Fibroblast of skin of left quadriceps (primary cell): ENCODE data around the gene CELA1.
"Not testable (repeated sequence)": the region's sequence is repeated elsewhere in the genome, so short reads cannot be mapped to it uniquely, and the experiment has no call there.

ENCODE experiments used
- DNase-seq, 2 experiments: peaks; one replicate each; pipeline ENCODE4 v3.0.0-alpha.2; 2013; ENCODE audit warnings: low read depth in 2 of 2

CELA1 gene

GRCh38 chr12:51343201-51343600 is 3.3 kb downstream of the CELA1 start:
- no peak for DNase-seq

DNA sequence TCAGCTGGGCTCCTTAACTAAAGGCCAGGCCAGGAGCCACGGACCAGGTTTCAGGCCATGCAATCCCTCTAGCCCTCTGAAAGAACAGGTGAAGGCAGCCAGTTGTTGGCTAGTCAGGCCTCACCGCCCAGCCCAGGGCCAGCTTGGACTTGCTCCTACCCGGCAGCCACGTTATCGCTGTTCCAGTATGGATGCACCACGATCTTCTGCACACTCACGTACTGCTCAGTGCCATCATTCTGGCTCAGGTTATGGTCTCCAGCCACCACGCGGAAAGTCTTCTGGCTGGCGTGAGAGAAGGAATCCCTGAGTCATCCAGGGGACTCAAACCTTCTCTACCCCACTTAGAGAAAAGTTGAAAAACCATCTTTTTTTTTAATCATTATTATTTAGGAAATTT is 4.1 kb downstream of the CELA1 start:
- DNase-seq, result no peak

DNA sequence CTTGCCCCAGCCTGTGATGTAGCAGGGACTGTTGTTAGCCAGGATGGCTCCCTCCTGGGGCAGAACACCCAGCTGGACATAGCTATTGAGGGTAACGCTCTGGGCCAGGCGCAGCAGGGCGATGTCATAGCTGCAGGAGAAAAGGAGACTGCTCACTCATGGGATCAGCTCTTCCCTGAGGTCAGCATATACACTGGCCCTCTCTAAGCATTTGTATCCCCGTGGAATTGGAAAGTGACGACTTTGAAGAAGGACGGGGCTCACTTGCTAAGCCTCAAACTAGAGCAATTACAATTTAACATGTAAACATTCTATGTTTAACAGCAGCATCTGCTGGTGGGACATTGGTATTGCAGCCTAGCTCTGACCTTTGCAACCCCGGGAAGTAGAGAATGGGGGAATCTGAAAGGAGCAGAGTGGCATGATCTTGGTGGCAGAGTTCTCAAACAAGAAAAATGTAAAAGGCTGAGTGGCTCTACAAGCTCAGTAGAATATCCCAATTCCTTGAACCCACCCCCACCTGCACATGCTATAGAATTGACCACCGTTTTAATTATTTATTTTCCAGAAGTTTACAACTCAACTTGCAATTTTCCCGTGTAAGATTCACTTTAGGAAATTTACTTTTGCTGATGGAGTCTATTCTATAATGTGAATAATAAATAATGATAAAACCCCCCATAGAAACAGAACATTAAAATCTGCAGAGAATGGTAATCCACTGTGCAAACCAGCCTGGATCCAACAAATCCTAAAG is 5.0 kb downstream of the CELA1 start:
- peak; percentile 39 to 43 for DNase-seq

DNA sequence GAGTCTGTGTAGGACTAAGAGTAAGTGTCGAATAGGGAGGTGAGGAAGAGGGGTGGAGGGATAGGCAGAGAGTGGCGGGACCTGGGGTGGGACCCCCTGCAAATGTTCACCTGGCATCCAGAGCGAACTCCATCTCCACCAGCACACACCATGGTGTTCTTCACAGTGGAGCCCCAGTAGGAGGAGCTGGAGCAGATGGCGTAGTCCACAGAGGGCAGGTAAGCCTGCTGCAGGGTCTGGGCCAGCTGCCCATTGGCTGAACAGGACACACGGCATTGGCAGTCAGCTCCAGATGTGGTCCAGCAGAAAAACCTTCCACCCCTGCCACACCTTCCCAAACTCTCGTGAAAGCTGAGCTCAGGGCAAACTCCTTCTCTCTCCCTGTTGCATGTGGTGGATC is 6.7 kb downstream of the CELA1 start:
- no peak for DNase-seq

- DNase-seq, result not testable (repeated sequence)
These were observed 9.1 kb downstream of the CELA1 start for GRCh38 chr12:51337336-51337735.

DNA sequence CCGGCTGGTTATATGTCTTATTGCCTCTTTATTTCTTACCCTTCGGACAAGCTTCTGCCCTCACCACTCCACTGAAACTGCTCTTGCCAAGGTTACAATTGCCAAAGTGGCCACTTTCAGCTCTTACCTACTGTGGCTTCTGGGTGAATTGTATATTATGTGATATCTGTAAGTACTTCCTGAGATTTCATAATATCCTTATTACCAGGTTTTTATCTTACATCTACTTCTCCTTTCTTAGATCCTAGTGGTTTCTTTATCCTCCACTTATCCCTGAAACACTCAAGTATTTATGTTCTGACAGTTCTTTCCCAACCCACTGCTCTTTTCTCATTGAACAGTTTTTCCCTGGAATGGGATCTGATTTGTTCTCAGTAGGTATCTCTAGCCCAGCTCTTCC is 10.5 kb downstream of the CELA1 start:
- no peak for DNase-seq

DNA sequence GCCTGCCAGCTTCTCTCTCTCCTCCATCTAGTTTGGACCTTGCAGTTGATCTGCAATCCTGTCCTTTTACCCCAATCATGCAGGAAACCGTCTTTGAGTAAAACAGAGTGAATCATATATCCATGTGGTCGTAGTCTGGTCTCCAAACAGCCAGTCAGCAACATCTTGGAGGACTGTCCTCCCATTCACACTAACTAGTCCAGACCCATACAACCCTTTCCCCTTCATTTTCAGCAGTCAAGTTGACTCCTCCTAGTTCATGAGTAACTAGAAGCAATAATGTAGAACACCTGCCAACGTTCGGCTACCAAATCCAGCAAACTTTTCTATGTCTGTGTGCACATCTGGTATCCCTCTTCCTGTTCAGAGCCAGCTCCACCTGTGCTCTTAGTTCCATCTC is 11.7 kb downstream of the CELA1 start:
- DNase-seq, result no peak

DNA sequence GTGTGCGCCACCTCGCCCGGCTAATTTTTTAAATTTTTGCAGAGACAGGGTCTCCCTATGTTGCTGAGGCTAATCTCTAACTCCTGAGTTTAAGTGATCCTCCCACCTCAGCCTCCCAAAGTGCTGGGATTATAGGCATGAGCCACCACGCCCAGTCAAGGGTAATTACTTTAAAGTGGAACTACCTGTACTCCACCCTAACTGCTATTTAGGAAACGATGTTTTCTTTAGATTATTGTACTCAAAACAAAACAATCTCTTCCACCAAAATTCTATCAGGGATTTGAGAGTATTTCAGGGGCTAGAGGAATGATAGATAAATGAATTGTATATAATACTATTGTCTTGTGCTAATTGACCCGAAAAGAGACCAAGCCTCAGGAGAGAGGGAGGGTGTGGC is 12.9 kb downstream of the CELA1 start:
- no peak for DNase-seq

DNA sequence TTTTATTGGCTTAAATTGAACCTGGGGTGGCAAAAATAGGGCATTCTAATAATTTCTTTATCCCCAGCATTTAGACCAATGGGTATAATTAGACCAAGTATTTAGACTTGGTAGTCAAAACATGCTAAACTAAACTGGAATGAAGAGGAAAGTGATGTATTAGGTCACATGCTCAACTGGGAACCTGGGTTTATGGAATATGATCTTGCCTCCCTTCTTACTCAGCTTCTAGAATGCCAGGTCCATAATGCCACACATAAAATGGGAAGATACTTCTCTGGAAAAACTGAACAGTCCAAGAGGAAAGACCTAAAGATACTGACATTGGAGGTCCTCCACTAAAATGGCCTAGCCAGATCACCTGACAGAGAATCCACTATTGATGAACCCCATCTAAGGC is 16.3 kb downstream of the CELA1 start:
- DNase-seq, result no peak

DNA sequence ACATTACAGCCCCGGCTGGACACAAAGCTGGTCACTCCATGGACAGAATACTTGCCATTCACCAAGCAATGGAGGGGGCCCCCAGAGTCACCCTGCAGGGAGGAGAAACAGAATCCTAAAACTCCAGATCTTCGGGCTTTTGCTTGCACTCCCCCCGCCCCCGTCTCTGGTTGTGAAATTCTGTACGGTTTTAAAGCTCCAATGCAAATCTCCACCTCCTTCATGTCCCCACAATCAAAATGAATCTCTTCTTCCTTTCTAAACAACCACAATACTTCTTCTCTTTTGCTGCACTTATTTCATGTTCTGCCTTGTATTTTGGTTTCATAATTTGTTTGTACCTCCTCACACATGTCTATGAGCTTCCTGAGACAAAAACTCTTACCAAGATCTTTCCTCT is 16.7 kb downstream of the CELA1 start:
- no peak for DNase-seq

- no peak for DNase-seq
These were observed 17.9 kb downstream of the CELA1 start for GRCh38 chr12:51328587-51328986.

GRCh38 chr12:51326698-51327439 is 19.6 kb downstream of the CELA1 start:
- peak; percentile 37 to 43 for DNase-seq

DNA sequence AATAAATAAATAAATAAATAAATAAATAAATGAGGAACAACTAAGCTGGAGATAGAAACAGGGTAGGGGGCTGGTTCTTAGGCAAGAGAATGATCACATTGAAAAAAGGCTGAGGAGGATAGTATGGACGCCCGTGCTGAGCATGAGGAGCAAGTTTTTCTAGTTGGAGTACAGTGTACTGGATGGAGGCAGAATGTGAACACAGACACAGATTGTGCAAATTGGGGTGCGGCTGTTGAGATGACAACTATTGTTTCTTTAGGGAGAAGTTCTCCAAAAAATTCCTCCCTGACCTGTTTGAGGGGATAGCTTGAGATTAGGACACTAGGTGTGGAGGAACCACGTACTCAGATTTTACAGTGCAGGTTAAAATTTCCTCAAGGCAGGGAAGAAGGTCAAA is 21.5 kb downstream of the CELA1 start:
- DNase-seq, result no peak

GRCh38 chr12:51323966-51324895 is 22.2 kb downstream of the CELA1 start, which contains the start of gene BIN2:
BIN2 (minus strand) TSS chr12:51324174; CDS start chr12:51324102, 72 bp downstream.
- no peak for DNase-seq

- no peak for DNase-seq
These were observed 23.0 kb downstream of the CELA1 start for GRCh38 chr12:51323317-51323960.

GRCh38 chr12:51322452-51322851 is 24.0 kb downstream of the CELA1 start:
- DNase-seq, result no peak

- DNase-seq, result no peak
These were observed 24.6 kb downstream of the CELA1 start for GRCh38 chr12:51321882-51322281.

- DNase-seq, result peak; percentile 62 to 73
These were observed 25.7 kb downstream of the CELA1 start for GRCh38 chr12:51320695-51321320.

DNA sequence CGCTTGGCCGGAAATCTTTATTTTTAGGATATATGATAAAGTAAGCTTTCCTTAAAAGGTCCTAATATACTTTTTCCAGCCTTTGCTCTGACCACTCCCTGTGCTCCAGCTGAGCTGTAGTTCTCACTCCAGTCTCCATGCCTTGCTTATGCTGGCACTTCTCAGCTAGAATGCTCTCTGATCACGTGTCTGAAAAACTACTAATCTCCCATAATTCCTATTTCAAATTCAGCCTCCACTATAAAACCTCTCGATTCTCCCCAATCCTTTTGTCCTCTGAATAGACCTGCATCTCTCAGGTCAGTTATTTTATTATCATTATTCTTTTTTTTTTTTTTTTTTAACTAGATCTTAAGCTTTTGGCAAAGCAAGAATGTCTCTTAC is 26.2 kb downstream of the CELA1 start:
- no peak for DNase-seq

- DNase-seq, result no peak
These were observed 27.5 kb downstream of the CELA1 start for GRCh38 chr12:51318846-51319599.
